Right forelimb (tissue), 1 donor: ENCODE data around the gene RCAN3.

Source experiments
- DNase-seq: peaks from one replicate; pipeline ENCODE4 v3.0.0-alpha.2; 2018

RCAN3 gene

GRCh38 chr1:24586970-24587820, 84.6 kb downstream of the RCAN3 start:
- DNase-seq, result no peak

- no peak for DNase-seq
Observed at GRCh38 chr1:24588573-24588972, 85.9 kb downstream of the RCAN3 start.

DNA sequence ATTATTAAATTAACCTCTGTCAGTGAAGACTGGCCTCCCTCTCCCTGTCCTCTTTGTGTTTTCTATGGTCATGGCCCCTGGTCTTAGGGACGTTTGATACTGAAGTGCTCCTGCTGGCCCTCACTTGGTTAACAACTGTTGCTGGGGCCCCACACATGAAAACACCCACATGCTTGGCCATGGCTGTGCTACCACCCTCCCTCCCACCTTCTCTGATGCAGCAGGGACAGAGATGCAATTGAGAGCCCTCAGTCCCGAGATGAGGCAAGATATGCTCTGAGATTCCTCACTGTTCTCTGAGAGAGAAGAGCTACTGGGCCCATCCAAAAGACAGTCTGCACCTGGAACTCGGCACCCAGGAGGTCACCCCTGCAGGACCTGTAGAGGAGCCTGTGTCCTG, 86.6 kb downstream of the RCAN3 start:
- DNase-seq, result no peak
